Cerebellar cortex (tissue), 1 donor: ENCODE results near the gene SECTM1.
"Not testable (repeated sequence)": the region's sequence is repeated elsewhere in the genome, so short reads cannot be mapped to it uniquely, and the experiment has no call there.

Experiments
- DNase-seq: peaks from one replicate; pipeline ENCODE4 v3.0.0-alpha.2; 2015; ENCODE audit warnings: low spot score

SECTM1 gene

DNA sequence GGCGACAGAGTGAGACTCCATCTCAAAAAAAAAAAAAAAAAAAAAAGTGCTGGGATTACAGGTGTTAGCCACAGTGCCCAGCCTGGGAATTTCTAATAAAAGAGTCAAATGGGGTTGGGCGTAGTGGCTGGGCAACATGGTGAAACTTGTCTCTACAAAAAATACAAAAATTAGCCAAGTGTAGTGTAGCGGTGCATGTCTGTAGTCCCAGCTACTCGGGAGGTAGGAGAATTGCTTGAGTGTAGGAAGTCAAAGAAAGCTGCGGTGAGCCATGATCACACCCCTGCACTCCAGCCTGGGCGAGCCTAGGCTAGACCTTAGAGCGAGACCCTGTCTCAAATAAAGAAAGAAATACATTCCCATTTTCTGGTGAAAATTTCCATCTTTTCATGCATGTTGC, 35.6 kb upstream of the SECTM1 start:
- no peak for DNase-seq

DNA sequence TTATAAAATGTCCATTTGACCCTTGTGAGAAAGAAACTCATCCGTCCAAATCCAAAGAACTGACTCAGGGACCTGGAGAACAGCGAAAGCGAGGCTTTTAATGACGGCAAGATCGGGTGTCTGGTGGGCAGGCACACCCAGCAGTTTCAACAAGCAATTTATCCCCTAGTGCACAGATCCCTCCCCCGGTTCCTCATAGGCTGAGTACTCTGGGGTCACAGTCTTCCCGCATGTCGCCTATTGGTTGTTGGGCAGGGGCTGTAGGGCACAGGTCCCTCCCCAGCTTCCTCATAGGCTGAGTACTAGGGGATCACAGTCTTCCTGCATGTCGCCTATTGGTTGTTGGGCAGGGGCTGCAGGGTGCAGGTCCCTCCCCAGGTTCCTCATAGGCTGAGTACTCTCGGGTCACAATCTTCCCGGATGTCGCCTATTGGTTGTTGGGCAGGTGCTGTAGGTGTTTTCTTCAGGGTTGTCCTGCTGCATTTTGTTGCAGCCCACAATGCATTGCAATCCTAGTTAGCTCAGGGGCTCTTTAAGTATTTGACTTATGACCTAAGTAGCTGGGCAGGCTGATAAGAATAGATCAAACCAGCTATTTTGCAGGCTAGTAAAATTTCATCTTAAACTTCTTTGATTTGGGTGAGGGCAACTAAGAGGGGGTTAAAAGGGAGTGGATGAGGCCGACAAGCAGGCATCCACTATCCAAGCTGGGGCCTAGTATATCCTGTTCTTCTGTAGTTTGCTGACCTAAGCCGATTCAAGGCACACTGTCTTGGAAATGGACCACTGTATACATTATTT, 34.4 kb upstream of the SECTM1 start:
- DNase-seq: peak; percentile 87

DNA sequence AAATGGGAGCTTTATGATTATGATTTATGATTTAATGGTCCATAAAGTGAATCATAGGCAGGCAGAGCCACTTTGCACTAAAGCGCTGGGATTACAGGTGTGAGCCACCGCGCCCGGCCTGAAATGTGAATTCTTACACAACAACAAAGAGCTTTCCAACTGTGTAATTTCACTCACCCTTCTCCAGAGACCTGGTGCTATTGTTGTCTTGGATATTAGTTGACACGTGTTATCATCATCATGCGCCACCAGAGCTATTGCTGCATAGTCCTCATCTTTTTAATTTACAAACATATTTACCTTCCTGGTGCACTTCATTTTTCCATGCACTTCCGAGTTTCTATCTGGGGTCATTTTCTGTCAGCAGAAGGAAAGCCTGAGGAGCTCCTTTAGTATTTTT, 33.2 kb upstream of the SECTM1 start:
- DNase-seq: no peak

DNA sequence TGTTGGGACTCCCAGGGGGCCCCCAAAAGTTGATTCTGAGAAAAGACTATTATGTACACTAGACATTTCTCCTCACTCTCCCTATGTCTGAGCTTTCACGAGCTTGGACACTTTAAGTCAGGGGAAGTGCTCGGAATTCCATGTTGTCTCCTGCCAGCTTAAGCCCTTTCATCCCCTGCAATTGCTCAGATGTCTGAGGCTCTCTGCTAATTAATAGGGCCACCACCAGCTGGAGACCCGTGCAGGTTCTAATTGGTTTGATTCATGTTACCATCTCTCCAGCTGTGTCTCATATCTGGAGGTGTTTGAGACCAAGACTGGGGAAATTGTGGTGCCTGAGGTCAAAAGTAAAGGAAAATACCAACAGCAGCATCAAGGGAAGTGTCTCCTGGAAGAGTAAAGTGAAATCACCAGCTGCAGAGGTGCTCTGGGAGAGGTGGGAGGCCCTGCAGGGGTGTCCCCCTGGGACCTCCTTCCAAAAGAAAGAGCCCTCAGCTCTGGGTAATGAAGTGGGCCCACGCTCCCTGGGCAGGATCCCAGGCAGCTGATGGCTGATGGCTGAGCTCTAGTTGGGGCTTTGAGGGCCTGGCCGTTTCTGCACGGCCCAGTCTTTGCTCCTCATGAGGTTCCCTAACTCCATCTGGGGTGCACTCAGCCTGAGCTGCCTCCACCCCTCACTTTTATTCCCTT, 32.2 kb upstream of the SECTM1 start:
- peak; percentile 46 for DNase-seq

DNA sequence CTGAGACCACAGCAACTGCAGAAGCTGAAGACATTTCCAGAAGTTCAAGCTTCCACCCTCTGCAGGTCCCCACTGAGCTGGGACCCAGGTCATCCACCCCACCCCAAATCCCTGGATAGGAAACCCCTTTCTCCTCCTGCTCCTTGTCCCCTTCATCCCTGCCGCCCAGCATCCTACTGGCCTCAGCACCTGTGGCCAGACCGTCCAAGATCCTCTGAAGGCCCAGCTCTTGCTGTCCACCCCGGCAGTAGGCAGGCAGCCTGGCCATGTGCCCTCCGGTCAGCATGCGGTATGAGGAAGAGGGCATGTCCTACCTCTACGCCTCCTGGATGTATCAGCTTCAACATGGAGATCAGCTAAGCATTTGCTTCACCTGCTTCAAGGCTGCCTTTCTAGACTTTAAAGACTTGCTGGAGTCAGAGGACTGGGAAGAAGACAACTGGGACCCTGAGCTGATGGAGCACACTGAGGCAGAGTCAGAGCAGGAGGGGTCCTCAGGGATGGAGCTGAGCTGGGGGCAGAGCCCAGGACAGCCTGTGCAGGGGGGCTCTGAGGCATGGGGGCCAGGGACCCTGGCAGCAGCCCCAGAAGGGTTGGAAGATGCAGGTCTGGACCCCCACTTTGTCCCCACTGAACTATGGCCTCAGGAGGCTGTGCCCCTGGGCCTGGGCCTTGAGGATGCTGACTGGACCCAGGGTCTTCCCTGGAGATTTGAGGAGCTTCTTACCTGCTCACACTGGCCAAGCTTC, 28.5 kb upstream of the SECTM1 start:
- no peak for DNase-seq

DNA sequence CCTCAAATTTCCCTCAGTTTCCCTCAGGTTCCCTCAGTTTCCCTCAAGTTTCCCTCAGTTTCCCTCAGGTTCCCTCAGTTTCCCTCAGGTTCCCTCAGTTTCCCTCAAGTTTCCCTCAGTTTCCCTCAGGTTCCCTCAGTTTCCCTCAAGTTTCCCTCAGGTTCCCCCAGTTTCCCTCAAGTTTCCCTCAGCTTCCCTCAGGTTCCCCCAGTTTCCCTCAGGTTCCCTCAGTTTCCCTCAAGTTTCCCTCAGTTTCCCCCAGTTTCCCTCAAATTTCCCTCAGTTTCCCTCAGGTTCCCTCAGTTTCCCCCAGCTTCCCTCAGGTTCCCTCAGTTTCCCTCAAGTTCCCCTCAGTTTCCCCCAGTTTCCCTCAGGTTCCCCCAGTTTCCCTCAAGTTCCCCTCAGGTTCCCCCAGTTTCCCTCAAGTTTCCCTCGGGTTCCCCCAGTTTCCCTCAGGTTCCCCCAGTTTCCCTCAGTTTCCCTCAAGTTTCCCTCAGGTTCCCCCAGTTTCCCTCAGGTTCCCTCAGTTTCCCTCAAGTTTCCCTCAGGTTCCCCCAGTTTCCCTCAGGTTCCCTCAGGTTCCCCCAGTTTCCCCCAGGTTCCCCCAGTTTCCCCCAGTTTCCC, 26.0 kb upstream of the SECTM1 start:
- not testable (repeated sequence) for DNase-seq

DNA sequence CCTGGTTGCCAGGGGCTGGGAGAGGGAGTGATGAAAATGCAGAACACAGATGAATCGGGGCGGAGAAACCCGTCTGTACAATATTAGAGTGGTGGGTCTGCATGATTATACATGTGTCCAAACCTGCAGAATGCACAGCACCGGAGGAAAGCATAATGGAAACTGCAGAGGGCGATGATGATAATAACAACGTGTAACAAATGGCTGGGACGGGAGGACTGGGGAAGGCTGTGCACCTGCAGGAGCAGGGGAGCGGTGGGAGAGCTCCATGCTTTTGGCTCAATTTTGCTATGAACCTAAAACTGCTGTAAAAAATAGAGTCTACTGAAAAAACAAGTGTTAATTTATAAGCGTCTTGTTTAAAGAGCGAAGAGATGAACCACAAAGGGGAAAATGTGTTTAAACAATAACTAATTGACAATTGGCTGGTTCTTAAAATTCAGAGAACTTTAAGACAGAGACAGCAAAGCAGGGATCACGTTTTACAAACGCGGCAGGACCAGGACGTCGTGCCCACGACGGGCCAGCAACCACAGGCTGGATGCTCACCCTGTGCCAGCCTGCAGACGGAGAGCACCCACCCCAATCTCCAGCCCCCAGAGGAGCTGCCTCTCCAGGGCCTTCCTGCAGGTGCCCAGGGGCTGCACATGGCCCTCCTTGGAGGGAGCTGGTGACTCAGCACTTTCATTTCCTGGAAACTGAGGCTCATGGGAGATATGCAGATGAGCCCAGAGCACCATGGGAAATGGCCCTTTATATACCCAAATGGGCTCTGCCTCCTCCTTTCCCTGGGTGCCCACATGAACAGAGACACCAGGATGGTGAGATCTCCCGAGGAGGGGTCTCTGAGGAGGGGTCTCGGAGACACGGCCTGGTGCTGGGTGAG, 25.1 kb upstream of the SECTM1 start, which contains the start of gene TEX19:
Gene TEX19, plus strand, starts transcription at position 783 of the 886 bp plus-strand sequence. CDS start 2,904 bp downstream, outside the sequence.
- DNase-seq: peak; percentile 62

DNA sequence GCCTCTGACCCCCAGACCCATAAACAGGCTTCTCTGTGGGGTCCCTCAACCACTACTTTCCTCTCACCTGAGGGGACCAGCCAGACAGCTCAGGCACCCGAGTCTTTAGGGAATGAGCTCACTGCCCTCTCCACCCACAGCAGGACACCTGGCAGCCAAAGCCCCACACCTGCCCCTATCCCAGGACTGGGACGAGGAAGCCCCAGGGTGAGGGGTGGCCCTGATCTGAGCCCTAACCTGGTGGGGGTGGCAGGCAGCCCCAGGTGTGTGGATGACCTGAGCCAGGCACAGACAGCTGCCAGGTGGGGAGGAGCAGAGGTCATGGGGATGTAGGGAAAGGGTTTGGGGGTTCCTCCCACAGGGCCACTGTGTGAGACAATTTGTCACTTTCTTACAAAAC, 23.8 kb upstream of the SECTM1 start:
- DNase-seq: no peak

DNA sequence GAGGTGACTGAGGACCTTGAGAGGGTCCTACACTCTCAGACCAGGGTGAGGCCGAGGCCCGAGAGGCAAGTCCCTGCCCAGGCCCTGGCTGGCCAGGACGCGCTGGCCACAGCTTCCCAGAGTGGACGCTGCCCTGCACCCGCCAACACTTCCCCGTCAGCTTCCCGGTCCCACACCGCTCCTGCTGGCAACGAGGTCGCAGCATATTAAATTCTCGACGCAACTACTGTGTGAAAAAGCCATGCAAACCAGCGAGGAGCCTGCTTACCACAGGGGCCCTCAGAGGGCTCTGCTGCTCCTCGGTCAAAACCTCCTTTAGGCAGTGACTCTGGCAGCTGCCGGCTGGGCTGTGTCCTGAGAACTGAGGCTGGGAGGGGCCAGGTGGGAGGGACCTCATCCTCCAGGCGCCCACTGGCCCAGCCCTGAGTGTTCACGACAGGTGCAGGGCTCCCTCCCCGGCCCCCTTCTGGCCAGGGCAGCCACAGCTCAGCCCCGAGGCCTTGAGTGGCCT, 23.3 kb upstream of the SECTM1 start:
- peak; percentile 48 for DNase-seq

DNA sequence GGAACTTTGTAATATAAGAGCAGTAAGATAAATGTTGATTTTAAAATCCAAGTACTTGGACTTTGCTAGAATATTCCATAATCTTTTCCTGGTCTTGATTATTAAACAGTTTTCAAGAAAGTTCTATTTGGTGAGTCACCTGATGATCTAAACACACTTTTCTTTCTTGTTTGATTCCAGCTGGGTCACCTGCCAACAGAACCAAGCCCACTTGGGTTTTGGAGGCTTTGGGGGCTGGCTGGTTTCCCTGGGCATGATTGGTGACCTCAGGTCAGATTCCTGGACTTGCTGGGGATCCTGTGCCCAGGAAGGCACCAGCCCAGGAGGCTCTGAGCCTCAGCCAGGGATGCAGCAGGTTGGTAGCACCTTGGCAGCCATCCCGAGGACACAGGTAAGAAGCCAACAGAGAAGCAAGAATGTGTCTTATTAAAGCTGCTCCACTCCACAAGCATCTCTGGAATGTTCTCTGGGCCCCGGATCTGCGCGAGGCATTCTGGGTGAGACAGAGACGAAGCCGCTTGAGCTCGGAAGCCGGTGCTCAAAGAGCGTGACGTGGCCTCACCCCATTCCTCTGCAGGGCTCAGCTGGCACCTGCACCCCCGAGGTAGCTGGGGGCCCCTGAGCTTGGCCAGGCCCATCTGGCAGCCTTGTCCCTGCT, 22.3 kb upstream of the SECTM1 start:
- DNase-seq: no peak

DNA sequence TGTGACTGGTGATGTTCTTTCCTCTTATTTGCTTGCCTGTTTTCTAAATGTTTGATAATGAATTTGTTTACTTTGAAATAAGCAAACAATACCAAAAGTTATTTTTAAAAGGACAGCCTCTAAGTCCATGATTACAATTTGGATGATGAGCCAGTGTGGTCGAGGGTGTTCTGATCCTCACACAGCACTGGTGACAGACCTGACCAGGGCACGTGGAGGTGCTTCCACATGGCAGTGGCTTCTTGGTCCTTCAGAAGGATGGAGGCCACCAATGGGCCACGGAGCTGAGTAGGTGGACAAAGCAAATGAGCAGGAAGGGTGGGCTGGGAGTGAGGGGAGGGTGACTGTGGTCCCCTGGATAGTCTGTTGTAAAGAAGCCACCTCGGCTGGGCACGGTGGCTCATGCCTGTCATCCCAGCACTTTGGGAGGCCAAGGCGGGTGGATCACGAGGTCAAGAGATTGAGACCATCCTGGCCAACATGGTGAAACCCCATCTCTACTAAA, 21.3 kb upstream of the SECTM1 start:
- no peak for DNase-seq

DNA sequence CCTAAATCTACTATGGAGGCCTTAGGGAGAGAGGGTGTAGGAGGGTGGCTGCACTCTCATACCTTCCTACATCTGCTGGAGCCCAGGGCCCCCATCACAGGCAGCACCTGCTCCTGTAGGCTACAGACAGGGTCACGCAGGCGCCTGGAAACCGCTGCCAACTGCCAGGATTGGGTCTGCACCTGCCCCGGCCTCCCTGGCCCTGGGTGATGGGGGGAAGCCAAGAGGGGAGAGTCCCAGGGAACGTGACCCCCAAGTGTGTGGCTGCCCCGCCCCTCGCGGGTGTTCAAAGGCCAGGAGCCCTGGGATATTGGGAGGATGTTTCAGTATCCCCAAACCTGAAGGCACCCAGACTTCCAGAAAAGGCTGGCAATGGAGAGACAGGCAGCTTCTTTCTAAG, 19.9 kb upstream of the SECTM1 start:
- DNase-seq: no peak

DNA sequence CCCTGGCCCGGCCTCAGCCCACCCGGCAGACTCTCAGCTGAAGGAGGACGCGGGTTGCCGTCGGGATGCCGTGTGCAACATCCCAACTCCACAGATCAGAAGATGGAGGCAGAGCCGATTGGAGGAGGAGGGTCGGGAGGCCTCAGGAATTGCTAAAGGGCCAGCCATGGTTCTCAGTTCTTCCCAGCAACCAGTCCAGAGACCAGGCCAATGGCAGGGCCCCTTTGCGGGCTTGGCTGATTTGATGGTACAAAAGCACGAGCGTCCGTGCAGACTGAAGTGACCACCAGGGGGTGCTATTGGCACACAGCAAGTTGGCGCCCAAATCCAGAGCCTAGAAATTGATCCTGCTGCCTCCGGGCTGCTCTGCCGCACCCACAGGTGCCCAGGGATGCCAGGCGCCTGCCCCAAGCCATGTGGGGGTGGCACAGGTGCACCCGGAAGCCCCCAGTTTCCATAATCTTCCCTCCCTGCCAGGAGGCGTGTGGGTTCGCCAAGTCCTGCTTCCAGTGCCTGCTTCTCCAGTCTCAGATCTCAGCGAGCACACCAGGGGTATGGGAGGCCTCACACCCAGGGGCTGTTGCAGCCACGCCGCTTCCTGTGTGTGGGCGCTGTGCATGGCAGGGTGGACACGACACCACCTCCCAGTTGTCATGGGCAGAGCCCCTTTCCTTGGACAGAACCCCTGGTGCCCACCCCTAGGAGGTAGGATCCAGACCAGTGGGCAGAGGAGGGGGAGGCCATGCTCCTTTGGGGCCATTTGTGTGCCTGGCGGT, 18.3 kb upstream of the SECTM1 start:
- DNase-seq: peak; percentile 94

DNA sequence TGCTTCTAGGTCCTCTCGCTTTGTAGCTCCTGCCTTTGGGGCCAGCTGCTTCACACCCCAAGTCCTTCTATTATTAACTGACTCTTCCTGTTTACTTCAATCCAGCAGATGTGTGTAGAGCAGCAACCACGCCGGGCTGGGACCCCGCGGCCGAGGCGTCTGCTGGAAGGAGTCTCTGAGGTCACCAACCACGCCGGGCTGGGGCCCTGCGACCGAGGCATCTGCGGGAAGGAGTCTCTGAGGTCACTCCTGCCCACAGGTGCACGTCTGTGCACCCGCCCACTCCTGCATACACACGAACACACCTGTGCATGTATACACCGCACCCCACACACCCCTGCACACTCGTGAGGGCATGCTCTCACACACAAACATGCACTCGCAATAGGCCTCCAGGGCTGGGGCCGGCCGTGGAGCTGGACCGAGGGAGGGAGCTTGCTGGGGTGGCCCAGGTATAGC, 17.7 kb upstream of the SECTM1 start:
- no peak for DNase-seq

DNA sequence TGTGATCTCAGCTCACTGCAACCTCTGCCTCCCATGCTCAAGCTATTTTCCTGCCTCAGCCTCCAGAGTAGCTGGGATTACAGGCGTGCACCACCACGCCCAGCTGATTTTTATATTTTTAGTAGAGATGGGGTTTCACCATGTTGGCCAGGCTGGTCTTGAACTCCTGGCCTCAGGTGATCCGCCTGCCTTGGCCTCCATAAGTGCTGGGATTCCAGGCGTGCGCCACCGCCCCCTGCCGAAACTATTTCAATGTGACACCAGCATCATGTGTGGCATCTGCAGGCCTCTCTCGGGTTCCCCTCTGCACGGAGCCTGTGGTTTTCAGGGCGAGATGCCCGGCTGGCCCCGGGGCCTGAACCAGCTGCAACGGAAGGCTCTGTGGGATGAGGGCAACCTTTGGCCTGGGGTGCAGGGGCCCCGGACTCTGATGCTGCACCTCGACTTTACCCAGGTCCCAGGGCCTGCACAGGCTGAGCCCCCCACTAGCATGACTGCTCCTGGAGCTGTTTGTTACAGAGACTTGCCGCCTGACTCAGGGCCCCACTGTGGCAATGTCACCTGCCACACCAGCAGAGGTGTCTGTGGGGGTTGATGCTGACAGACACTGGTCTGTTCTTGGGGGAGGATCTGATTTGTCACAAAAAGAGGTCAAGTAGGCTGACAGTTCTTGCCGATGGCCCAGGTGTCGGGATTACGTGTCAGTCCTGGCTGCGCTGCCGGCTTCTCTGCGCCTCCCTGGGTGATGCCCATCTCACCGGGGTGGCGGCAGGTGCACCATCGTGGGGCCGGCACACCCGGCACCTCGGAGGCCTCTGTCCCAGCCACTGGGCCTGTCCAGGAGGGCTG, 16.8 kb upstream of the SECTM1 start:
- DNase-seq: peak; percentile 72

DNA sequence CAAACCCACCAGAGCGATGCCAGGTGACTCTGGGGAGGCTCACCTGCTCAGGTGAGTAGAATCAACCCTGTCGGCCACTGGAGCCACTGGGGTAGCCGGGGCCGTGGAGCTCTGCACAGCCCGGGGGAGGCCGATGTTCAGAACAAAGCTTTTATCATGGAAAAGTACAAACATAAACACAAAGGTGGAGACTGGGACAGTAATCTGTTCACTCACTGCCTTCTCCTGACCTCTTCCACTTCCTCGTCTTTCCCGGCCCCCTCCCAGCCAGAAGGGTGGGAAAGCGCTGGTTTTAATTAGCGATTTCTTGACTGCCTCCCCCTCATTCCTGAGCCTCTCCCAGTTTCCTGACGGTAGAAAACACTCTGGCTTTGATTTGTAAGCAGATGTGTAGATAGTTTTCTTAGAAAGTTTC, 15.7 kb upstream of the SECTM1 start:
- peak; percentile 79 for DNase-seq

DNA sequence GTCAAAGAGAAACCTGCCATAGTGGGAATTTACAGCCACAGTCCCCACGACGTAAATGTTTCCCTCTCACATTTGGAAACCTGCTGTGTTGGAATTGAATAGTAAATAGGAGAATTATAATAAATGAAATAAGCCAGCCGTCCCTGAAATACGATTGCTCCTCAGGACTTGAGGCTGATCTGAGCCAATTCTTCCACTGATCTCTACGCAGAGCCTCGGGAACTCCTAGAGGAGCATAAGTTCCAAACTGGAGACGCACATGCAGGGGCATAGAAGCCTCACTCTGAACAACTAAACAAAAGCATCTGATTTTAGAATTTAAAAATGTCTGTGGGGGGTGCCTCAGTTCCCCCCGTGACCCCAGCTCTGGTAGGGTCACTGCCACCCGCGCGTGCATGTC, 15.3 kb upstream of the SECTM1 start:
- DNase-seq: no peak

DNA sequence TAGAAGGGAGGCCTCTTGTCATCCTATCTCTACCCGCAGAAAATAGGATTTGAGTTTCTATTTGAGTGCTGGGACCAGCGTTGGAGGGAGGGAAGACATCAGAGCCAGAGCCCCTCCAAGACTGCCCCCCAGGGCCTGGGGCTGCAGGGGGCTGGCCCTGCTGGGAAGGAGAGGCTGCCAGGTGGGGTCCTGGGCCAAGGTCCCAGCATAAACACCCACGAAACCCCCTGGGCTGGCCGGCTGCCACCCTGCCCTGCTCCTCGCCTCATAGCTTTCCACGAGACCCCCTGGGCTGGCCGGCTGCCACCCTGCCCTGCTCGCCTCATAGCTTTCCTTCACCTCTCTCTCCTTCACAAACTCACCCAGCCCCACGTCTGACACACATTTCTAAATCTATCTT, 14.9 kb upstream of the SECTM1 start:
- no peak for DNase-seq
